ENCODE results near the gene SH2D5.

DNA sequence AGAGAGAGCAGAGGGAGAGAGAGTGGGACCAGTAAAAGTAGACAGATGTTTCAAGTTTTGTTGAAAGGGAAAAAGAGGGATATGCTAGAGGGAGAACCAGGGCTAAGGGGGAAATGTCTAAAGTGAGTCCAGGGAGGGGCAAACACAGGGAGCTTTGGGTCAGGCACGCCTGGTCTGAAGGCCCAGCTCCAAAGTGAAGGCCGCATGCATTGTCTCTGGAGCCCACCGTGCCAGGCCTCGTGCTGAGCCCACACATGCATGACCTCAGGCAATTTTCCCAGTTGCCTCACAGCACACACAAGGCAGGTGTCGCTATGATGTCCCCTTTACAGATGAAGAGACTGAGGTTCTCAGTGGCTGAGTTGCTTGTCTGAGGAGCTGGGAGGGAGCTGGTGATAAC, 30.7 kb downstream of the SH2D5 start:
- TF ChIP-seq, protein P1, sequence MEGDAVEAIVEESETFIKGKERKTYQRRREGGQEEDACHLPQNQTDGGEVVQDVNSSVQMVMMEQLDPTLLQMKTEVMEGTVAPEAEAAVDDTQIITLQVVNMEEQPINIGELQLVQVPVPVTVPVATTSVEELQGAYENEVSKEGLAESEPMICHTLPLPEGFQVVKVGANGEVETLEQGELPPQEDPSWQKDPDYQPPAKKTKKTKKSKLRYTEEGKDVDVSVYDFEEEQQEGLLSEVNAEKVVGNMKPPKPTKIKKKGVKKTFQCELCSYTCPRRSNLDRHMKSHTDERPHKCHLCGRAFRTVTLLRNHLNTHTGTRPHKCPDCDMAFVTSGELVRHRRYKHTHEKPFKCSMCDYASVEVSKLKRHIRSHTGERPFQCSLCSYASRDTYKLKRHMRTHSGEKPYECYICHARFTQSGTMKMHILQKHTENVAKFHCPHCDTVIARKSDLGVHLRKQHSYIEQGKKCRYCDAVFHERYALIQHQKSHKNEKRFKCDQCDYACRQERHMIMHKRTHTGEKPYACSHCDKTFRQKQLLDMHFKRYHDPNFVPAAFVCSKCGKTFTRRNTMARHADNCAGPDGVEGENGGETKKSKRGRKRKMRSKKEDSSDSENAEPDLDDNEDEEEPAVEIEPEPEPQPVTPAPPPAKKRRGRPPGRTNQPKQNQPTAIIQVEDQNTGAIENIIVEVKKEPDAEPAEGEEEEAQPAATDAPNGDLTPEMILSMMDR (IDR thresholded peaks at IDR 0.05), result no peak
- no peak for TF ChIP-seq EZH2 (IDR thresholded peaks at IDR 0.05)
